Mesendoderm (in vitro differentiated cells): ENCODE data around the gene ZNF778.
"Not testable (repeated sequence)": the region's sequence is repeated elsewhere in the genome, so short reads cannot be mapped to it uniquely, and the experiment has no call there.

Source experiments
- DNase-seq: peaks from one replicate; pipeline ENCODE4 v3.0.0; 2013
- H2AK5ac ChIP-seq: 2 replicates; pipeline ENCODE4 v1.6.1; 2013; ENCODE audit warnings: low read length, inconsistent platforms
- H2BK120ac ChIP-seq: 2 replicates; pipeline ENCODE4 v1.6.1; 2013; ENCODE audit warnings: low read depth, mild to moderate bottlenecking, low read length, moderate library complexity, mixed read lengths
- H2BK15ac ChIP-seq: replicated peaks from 2 replicates; pipeline ENCODE4 v1.6.1; 2013; ENCODE audit warnings: low read depth, mild to moderate bottlenecking, moderate library complexity
- H2BK5ac ChIP-seq: 2 replicates; pipeline ENCODE4 v1.6.1; 2013; ENCODE audit warnings: low read length, inconsistent platforms
- H3K18ac ChIP-seq: 2 replicates; pipeline ENCODE4 v1.6.1; 2013; ENCODE audit warnings: mild to moderate bottlenecking, low read length, mixed read lengths
- H3K23ac ChIP-seq: one replicate; pipeline ENCODE4 v1.6.1; 2013; ENCODE audit warnings: low read length
- H3K27ac ChIP-seq: 2 replicates; pipeline ENCODE4 v1.5.1; 2013; ENCODE audit warnings: low read depth, mild to moderate bottlenecking, inconsistent platforms, low read length, moderate library complexity
- H3K27me3 ChIP-seq: 2 replicates; pipeline ENCODE4 v1.6.1; 2013; ENCODE audit warnings: low read length, control low read depth, mild to moderate bottlenecking, inconsistent platforms; ENCODE audit not compliant: insufficient read depth, poor library complexity
- H3K36me3 ChIP-seq: 2 replicates; pipeline ENCODE4 v1.6.1; 2013; ENCODE audit warnings: low read length, inconsistent platforms; ENCODE audit not compliant: control insufficient read depth, insufficient read depth
- H3K4ac ChIP-seq: one replicate; pipeline ENCODE4 v1.6.1; 2013; ENCODE audit warnings: low read depth, mild to moderate bottlenecking, low read length, moderate library complexity
- H3K4me1 ChIP-seq: 2 replicates; pipeline ENCODE4 v1.6.1; 2013; ENCODE audit warnings: low read depth, low read length, inconsistent platforms; ENCODE audit not compliant: control insufficient read depth
- H3K4me2 ChIP-seq: 2 replicates; pipeline ENCODE4 v1.6.1; 2013; ENCODE audit warnings: low read length
- H3K4me3 ChIP-seq: 2 replicates; pipeline ENCODE4 v1.5.1; 2013; ENCODE audit warnings: mild to moderate bottlenecking, low read length
- H3K56ac ChIP-seq: one replicate; pipeline ENCODE4 v1.6.1; 2013; ENCODE audit warnings: low read length
- H3K79me1 ChIP-seq: 2 replicates; pipeline ENCODE4 v1.6.1; 2013; ENCODE audit warnings: low read length, inconsistent platforms
- H3K79me2 ChIP-seq: 2 replicates; pipeline ENCODE4 v1.6.1; 2013; ENCODE audit warnings: mild to moderate bottlenecking, low read length; ENCODE audit not compliant: control insufficient read depth, insufficient read depth
- H3K9ac ChIP-seq: 2 replicates; pipeline ENCODE4 v1.6.1; 2013; ENCODE audit warnings: low read length, inconsistent platforms
- H4K5ac ChIP-seq: one replicate; pipeline ENCODE4 v1.6.1; 2013; ENCODE audit warnings: low read length
- H4K8ac ChIP-seq: one replicate; pipeline ENCODE4 v1.6.1; 2013; ENCODE audit warnings: low read depth, mild to moderate bottlenecking, control low read depth, low read length, moderate library complexity
- WGBS: extraction: QIAGEN DNeasy Blood & Tissue Kit; methylation state at CpG from one replicate; pipeline ENCODE4 v1.1.7; 2013; ENCODE audit warnings: low lambda C conversion rate, missing lambda C conversion rate; ENCODE audit not compliant: insufficient coverage; ENCODE audit errors: extremely low coverage; 5-methylcytosine and 5-hydroxymethylcytosine counted together

ZNF778 gene

GRCh38 chr16:89188471-89189357 lies 28.8 kb upstream of the ZNF778 start:
- H3K79me2 ChIP-seq, H3K4me3 ChIP-seq, H2BK15ac ChIP-seq, H3K4me1 ChIP-seq, H2AK5ac ChIP-seq, H3K27ac ChIP-seq, H3K36me3 ChIP-seq, H3K4me2 ChIP-seq, DNase-seq, H2BK5ac ChIP-seq, H3K4ac ChIP-seq, H3K56ac ChIP-seq, H3K23ac ChIP-seq, H4K8ac ChIP-seq, H3K27me3 ChIP-seq, H3K18ac ChIP-seq, H3K79me1 ChIP-seq, H3K9ac ChIP-seq, H4K5ac ChIP-seq, H2BK120ac ChIP-seq: not testable (repeated sequence)
- WGBS: no CpG with 5 or more reads among the region's 25 CpGs

- no peak overlapping the region for H3K27ac ChIP-seq
- no peak overlapping the region for H3K23ac ChIP-seq
- H3K4me2 ChIP-seq: no peak overlapping the region
- H3K56ac ChIP-seq: no peak overlapping the region
- H3K36me3 ChIP-seq: no peaks in the 10 kb centered on the region
- DNase-seq: no peak
- no peak overlapping the region for H2AK5ac ChIP-seq
- no peaks in the 10 kb centered on the region for H3K27me3 ChIP-seq
- H3K4me1 ChIP-seq: no peaks in the 10 kb centered on the region
- no peak overlapping the region for H2BK5ac ChIP-seq
- no peaks in the 10 kb centered on the region for H3K79me2 ChIP-seq
- H3K4ac ChIP-seq: no peak overlapping the region
- H4K5ac ChIP-seq: no peak overlapping the region
- H3K4me3 ChIP-seq: no peak overlapping the region
- H2BK15ac ChIP-seq: no peak overlapping the region
- no peak overlapping the region for H3K18ac ChIP-seq
- no peaks in the 10 kb centered on the region for H3K79me1 ChIP-seq
- H4K8ac ChIP-seq: no peak overlapping the region
- H3K9ac ChIP-seq: no peak overlapping the region
- no CpG with 5 or more reads among the region's 14 CpGs for WGBS
- H2BK120ac ChIP-seq: no peak overlapping the region
Measured at GRCh38 chr16:89189358-89190025, 28.0 kb upstream of the ZNF778 start.

GRCh38 chr16:89190150-89190958 lies 27.1 kb upstream of the ZNF778 start:
- no peak overlapping the region for H3K9ac ChIP-seq
- H3K18ac ChIP-seq: no peak overlapping the region
- no peak overlapping the region for H3K4me3 ChIP-seq
- no peak overlapping the region for H2AK5ac ChIP-seq
- no peak overlapping the region for H4K8ac ChIP-seq
- no peak overlapping the region for H3K4ac ChIP-seq
- H3K23ac ChIP-seq: no peak overlapping the region
- no peaks in the 10 kb centered on the region for H3K4me1 ChIP-seq
- H2BK15ac ChIP-seq: no peak overlapping the region
- no peak overlapping the region for H3K4me2 ChIP-seq
- no peaks in the 10 kb centered on the region for H3K27me3 ChIP-seq
- H2BK120ac ChIP-seq: no peak overlapping the region
- no peak overlapping the region for H4K5ac ChIP-seq
- no CpG with 5 or more reads among the region's 28 CpGs for WGBS
- DNase-seq: no peak
- no peak overlapping the region for H2BK5ac ChIP-seq
- H3K27ac ChIP-seq: no peak overlapping the region
- H3K36me3 ChIP-seq: no peaks in the 10 kb centered on the region
- no peaks in the 10 kb centered on the region for H3K79me1 ChIP-seq
- H3K79me2 ChIP-seq: no peaks in the 10 kb centered on the region
- no peak overlapping the region for H3K56ac ChIP-seq

- H3K79me2 ChIP-seq: no peaks in the 10 kb centered on the region
- no peaks in the 10 kb centered on the region for H3K36me3 ChIP-seq
- H3K79me1 ChIP-seq: no peaks in the 10 kb centered on the region
- no peak overlapping the region for H2AK5ac ChIP-seq
- H2BK5ac ChIP-seq: no peak overlapping the region
- H4K5ac ChIP-seq: no peak overlapping the region
- H3K18ac ChIP-seq: no peak overlapping the region
- no peak overlapping the region for H3K4me3 ChIP-seq
- H3K23ac ChIP-seq: no peak overlapping the region
- no peak overlapping the region for H2BK15ac ChIP-seq
- H3K27ac ChIP-seq: no peak overlapping the region
- no peak overlapping the region for H3K56ac ChIP-seq
- WGBS: no CpG with 5 or more reads among the region's 44 CpGs
- no peak overlapping the region for H2BK120ac ChIP-seq
- no peaks in the 10 kb centered on the region for H3K4me1 ChIP-seq
- no peak for DNase-seq
- H3K9ac ChIP-seq: no peak overlapping the region
- no peak overlapping the region for H3K4ac ChIP-seq
- no peak overlapping the region for H3K4me2 ChIP-seq
- no peak overlapping the region for H4K8ac ChIP-seq
- no peaks in the 10 kb centered on the region for H3K27me3 ChIP-seq
Measured at GRCh38 chr16:89191033-89191900, 26.2 kb upstream of the ZNF778 start.

GRCh38 chr16:89191901-89192185 lies 25.7 kb upstream of the ZNF778 start:
- no peak for DNase-seq
- Histone ChIP-seq H2BK5ac (no peak overlapping the region), H3K56ac (peak overlapping the region; percentile 73), H3K79me2 (no peaks in the 10 kb centered on the region), H3K18ac (no peak overlapping the region), H3K23ac (no peak overlapping the region), H3K36me3 (no peaks in the 10 kb centered on the region), H3K4me2 (peak overlapping the region; percentile 59), H3K4me3 (no peak overlapping the region), H2BK120ac (no peak overlapping the region), H3K9ac (peak overlapping the region; percentile 48), H3K4me1 (no peaks in the 10 kb centered on the region), H3K4ac (no peak overlapping the region), H4K5ac (no peak overlapping the region), H2AK5ac (no peak overlapping the region), H4K8ac (no peak overlapping the region), H3K79me1 (no peaks in the 10 kb centered on the region), H2BK15ac (no peak overlapping the region), H3K27ac (no peak overlapping the region), H3K27me3 (no peaks in the 10 kb centered on the region)
- no CpG with 5 or more reads among the region's 19 CpGs for WGBS
